Parathyroid adenoma (tissue), 2 donors: ENCODE results near the gene CLIP1.

Source experiments
- H2AFZ ChIP-seq: fragments of 300-600 bp; sonication (generic); one replicate; pipeline ENCODE4 v1.7.0; 2017; ENCODE audit warnings: antibody characterized with exemption, mild to moderate bottlenecking
- H3K27ac ChIP-seq: fragments of 300-600 bp; sonication (generic); one replicate; pipeline ENCODE4 v1.7.0; 2017
- H3K27me3 ChIP-seq: fragments of 300-600 bp; sonication (generic); one replicate; pipeline ENCODE4 v1.7.0; 2017; ENCODE audit warnings: low read length; ENCODE audit not compliant: control insufficient read depth, insufficient read depth
- H3K36me3 ChIP-seq: fragments of 300-600 bp; sonication (generic); one replicate; pipeline ENCODE4 v1.7.0; 2017; ENCODE audit warnings: low read length; ENCODE audit not compliant: control insufficient read depth, insufficient read depth
- H3K4me1 ChIP-seq: fragments of 300-600 bp; sonication (generic); one replicate; pipeline ENCODE4 v1.7.0; 2017; ENCODE audit warnings: control low read depth
- H3K4me2 ChIP-seq: fragments of 300-600 bp; sonication (generic); one replicate; pipeline ENCODE4 v1.7.0; 2017; ENCODE audit warnings: low read length
- H3K4me3 ChIP-seq: fragments of 300-600 bp; sonication (generic); one replicate; pipeline ENCODE4 v1.7.0; 2017; ENCODE audit warnings: low read depth, low read length
- H3K79me2 ChIP-seq: fragments of 300-600 bp; sonication (generic); one replicate; pipeline ENCODE4 v1.7.0; 2017; ENCODE audit warnings: control low read depth
- H3K9ac ChIP-seq: fragments of 300-600 bp; sonication (generic); one replicate; pipeline ENCODE4 v1.7.0; 2017; ENCODE audit warnings: mild to moderate bottlenecking
- H3K9me3 ChIP-seq: fragments of 300-600 bp; sonication (generic); one replicate; pipeline ENCODE4 v1.7.0; 2017; ENCODE audit warnings: low read length; ENCODE audit not compliant: control insufficient read depth
- TF ChIP-seq, protein P1 (sequence below): fragments of 300-600 bp; sonication (generic); IDR thresholded peaks from one replicate; pipeline ENCODE4 v1.7.0; 2017; ENCODE audit warnings: antibody characterized with exemption, mild to moderate bottlenecking
- donor health status: primary hyperparathyroidism.

Gene CLIP1

DNA sequence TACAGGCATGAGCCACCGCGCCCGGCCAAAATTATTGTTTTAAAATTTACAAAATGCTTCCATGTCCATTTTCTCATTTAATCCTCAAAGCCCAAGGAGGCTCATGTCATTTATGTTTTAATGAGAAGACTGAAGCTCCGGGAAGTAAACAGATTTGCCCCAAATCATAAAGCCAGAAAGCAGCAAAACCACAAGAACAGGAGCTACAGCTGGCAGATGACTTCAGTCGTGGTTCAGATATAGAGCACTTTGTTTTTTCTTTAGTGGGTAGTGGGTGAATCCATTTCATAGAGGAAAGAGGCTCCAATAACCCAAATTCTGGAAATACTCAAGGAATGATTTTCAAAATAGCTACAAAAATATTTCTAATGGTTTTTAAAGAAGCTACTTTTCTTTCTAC, 110.8 kb downstream of the CLIP1 start:
- Histone ChIP-seq H3K4me1 (no peaks in the 10 kb centered on the region), H3K36me3 (no peaks in the 10 kb centered on the region), H3K79me2 (peaks cover 3% of the 10 kb centered on the region), H3K9me3 (no peaks in the 10 kb centered on the region), H3K9ac (no peak overlapping the region), H3K27me3 (no peaks in the 10 kb centered on the region), H3K4me3 (no peak overlapping the region), H3K27ac (no peak overlapping the region), H3K4me2 (no peak overlapping the region), H2AFZ (no peak overlapping the region)
- TF ChIP-seq, protein P1, sequence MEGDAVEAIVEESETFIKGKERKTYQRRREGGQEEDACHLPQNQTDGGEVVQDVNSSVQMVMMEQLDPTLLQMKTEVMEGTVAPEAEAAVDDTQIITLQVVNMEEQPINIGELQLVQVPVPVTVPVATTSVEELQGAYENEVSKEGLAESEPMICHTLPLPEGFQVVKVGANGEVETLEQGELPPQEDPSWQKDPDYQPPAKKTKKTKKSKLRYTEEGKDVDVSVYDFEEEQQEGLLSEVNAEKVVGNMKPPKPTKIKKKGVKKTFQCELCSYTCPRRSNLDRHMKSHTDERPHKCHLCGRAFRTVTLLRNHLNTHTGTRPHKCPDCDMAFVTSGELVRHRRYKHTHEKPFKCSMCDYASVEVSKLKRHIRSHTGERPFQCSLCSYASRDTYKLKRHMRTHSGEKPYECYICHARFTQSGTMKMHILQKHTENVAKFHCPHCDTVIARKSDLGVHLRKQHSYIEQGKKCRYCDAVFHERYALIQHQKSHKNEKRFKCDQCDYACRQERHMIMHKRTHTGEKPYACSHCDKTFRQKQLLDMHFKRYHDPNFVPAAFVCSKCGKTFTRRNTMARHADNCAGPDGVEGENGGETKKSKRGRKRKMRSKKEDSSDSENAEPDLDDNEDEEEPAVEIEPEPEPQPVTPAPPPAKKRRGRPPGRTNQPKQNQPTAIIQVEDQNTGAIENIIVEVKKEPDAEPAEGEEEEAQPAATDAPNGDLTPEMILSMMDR = no peak

DNA sequence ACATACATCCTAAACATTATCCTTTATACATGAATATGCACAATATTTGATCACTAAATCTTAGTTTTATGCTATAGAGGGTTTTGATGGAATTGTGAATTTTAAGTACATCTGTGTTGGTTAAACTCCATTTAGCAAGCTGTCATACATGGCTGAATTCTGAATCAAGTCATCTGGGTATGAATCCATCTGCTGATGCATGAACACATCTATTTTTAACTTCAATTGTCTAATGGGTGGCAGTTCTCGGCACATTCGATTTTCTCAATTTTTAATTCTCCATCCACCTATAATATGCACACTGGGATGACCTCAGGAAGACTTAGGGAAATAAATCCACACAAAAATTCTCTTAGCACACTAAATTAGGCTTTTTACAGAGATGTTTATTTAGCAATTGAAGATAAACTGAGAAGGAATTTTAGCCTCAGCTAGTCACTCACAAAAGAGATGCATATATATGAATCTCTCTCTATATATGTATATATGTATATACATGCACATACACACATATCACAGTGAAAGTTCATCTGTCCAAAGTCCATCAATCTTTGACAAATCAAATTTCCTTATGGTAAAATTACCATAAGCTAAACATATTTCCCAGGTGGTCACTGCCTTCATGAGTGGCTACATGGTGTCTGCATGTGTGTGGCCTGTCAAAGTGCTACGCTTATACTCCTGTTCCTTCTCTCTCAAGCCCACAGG, 111.7 kb downstream of the CLIP1 start:
- TF ChIP-seq, protein P1 = no peak
- no peak overlapping the region for H3K4me3 ChIP-seq
- no peak overlapping the region for H3K4me2 ChIP-seq
- no peak overlapping the region for H2AFZ ChIP-seq
- no peaks in the 10 kb centered on the region for H3K27me3 ChIP-seq
- H3K27ac ChIP-seq = no peak overlapping the region
- no peaks in the 10 kb centered on the region for H3K9me3 ChIP-seq
- no peaks in the 10 kb centered on the region for H3K79me2 ChIP-seq
- no peak overlapping the region for H3K9ac ChIP-seq
- H3K36me3 ChIP-seq = no peaks in the 10 kb centered on the region
- H3K4me1 ChIP-seq = no peaks in the 10 kb centered on the region

DNA sequence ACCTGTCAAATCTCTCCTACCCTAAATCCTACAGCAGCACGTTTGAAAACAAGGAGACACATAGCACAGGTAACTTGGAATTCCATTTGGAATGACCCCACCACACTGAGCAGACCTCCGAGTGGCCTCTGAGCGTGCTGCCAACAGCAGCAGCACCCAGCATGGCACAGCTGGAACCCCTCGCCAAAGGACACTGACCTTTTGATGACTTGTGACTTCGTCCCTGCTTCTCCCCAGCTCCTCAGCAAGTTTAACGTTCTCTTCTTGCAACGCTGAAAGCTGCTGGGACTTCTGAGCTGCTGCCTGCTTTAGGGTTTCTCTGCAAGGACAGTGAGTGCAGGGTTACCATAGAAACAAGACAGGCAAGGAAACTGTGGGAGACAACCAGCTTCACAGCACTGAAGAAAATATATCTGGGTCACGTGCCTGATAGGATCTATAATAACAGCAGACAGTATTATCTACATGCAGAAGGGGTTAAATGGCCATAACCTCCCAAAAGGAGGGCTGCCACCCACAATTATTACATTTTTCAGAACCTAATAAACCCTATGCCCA, 112.8 kb downstream of the CLIP1 start:
- Histone ChIP-seq H3K27ac (no peak overlapping the region), H3K9me3 (no peaks in the 10 kb centered on the region), H2AFZ (no peak overlapping the region), H3K4me1 (no peaks in the 10 kb centered on the region), H3K4me3 (no peak overlapping the region), H3K36me3 (no peaks in the 10 kb centered on the region), H3K27me3 (no peaks in the 10 kb centered on the region), H3K79me2 (peaks cover 4% of the 10 kb centered on the region), H3K9ac (no peak overlapping the region), H3K4me2 (no peak overlapping the region)
- TF ChIP-seq, protein P1 = no peak

DNA sequence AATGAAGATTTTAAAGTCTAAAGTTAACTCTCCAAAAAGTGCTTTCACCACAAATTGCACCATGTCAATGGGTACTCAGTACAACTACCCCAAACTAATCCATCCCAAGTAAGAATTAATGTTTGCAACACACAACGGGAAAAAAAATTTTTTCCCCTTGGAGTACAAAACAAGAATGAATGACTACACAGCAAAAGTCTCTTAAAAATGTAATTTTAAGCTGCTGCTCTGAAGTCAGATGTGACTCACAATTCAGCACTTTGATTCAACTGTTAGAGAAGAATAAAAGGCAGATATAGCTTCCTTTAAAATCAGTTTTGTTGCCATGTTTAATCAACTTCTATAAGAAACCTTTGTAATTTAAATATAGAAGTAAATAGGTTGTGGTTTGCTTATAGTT, 113.7 kb downstream of the CLIP1 start:
- Histone ChIP-seq H3K27ac (no peak overlapping the region), H3K4me2 (no peak overlapping the region), H3K79me2 (peaks cover 4% of the 10 kb centered on the region), H3K36me3 (no peaks in the 10 kb centered on the region), H3K9me3 (no peaks in the 10 kb centered on the region), H3K4me1 (no peaks in the 10 kb centered on the region), H3K9ac (no peak overlapping the region), H2AFZ (no peak overlapping the region), H3K4me3 (no peak overlapping the region), H3K27me3 (no peaks in the 10 kb centered on the region)
- TF ChIP-seq, protein P1 = no peak

DNA sequence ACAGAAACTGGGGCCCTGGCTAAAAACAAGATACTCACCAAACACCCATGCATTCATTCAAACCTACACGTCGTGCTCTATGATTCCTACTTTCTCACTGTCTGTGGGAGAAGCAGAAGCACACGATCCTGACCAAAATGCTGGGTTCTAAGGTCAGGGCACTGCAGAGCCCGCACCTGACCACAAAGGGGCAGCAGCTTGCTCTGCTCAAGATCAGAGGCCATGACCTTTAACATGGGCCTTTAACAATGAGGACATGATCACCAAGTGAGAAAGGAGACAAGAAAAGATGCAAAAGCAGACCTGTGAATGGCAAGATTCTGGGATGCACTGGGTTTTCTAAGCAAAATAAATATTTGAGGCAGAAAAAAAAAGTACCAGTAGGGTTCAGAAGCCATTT, 116.1 kb downstream of the CLIP1 start:
- H3K4me1 ChIP-seq = no peaks in the 10 kb centered on the region
- no peaks in the 10 kb centered on the region for H3K9me3 ChIP-seq
- no peak overlapping the region for H3K4me3 ChIP-seq
- no peak overlapping the region for H2AFZ ChIP-seq
- no peak overlapping the region for H3K9ac ChIP-seq
- TF ChIP-seq, protein P1 = no peak
- peaks cover 4% of the 10 kb centered on the region for H3K79me2 ChIP-seq
- no peaks in the 10 kb centered on the region for H3K36me3 ChIP-seq
- H3K27me3 ChIP-seq = no peaks in the 10 kb centered on the region
- H3K27ac ChIP-seq = no peak overlapping the region
- no peak overlapping the region for H3K4me2 ChIP-seq
